KMS-11 (cell line): ENCODE measurements around the gene KLHL5.
"Not testable (repeated sequence)": the region's sequence is repeated elsewhere in the genome, so short reads cannot be mapped to it uniquely, and the experiment has no call there.

Experiments
- H2AFZ ChIP-seq: fragments of 200-600 bp; sonication (generic); 2 replicates; pipeline ENCODE4 v1.6.1; 2016; ENCODE audit warnings: antibody characterized with exemption, mixed run types, low read depth
- H3K27ac ChIP-seq: fragments of 200-600 bp; sonication (generic); 2 replicates; pipeline ENCODE4 v1.6.1; 2016; ENCODE audit warnings: mild to moderate bottlenecking, mixed run types
- H3K27me3 ChIP-seq: fragments of 200-600 bp; sonication (generic); 2 replicates; pipeline ENCODE4 v1.6.1; 2017; ENCODE audit warnings: mild to moderate bottlenecking, low read depth, mixed run types, moderate library complexity; ENCODE audit not compliant: insufficient read depth
- H3K36me3 ChIP-seq: fragments of 200-600 bp; sonication (generic); 2 replicates; pipeline ENCODE4 v1.6.1; 2017; ENCODE audit warnings: mild to moderate bottlenecking, mixed run types; ENCODE audit not compliant: insufficient read depth
- H3K4me1 ChIP-seq: fragments of 200-600 bp; sonication (generic); 2 replicates; pipeline ENCODE4 v1.6.1; 2016; ENCODE audit warnings: mild to moderate bottlenecking, low read depth, mixed run types; ENCODE audit not compliant: poor library complexity, severe bottlenecking
- H3K4me2 ChIP-seq: fragments of 200-600 bp; sonication (generic); 2 replicates; pipeline ENCODE4 v1.7.0; 2016; ENCODE audit warnings: mild to moderate bottlenecking, mixed run types
- H3K4me3 ChIP-seq: fragments of 200-600 bp; sonication (generic); IDR thresholded peaks from 2 replicates; pipeline ENCODE4 v1.6.1; 2017; ENCODE audit warnings: low read depth, low read length, mixed read lengths; ENCODE audit not compliant: insufficient read depth
- H3K79me2 ChIP-seq: fragments of 200-600 bp; sonication (generic); 2 replicates; pipeline ENCODE4 v1.6.1; 2016; ENCODE audit warnings: low read depth, mixed run types; ENCODE audit not compliant: insufficient read depth
- H3K9ac ChIP-seq: fragments of 200-600 bp; sonication (generic); 2 replicates; pipeline ENCODE4 v1.6.1; 2016; ENCODE audit warnings: mild to moderate bottlenecking, mixed run types
- H4K20me1 ChIP-seq: fragments of 200-600 bp; sonication (generic); 2 replicates; pipeline ENCODE4 v1.6.1; 2016; ENCODE audit warnings: mild to moderate bottlenecking, mixed run types; ENCODE audit not compliant: insufficient read depth
- TF ChIP-seq, protein P1 (sequence below): fragments of 200-600 bp; sonication (generic); conservative IDR thresholded peaks from 2 replicates; pipeline ENCODE4 v1.6.1; 2017; ENCODE audit warnings: low read depth, mild to moderate bottlenecking, antibody characterized with exemption, low read length, moderate library complexity, mixed read lengths

Gene KLHL5

DNA sequence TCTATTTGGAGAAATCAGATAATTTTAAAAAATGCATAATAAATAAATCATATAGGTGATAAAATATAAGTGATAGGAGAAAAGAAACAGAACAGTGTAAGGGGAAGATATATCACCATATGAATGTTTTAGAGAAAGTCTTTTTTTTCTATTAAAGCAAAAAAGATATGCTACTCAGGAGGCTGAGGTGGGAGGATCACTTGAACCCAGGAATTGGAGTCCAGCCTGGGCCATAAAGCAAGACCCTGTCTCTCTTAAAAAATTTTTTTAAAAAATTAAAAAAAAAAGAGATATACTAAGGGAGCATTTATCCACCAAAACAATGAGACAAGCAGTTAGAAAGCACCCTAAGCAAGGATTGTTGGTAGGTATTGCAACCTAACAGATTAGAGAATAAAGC is 35.9 kb upstream of the KLHL5 start:
- Histone ChIP-seq H3K4me3 (no peak overlapping the region), H2AFZ (no peak overlapping the region), H3K27ac (no peak overlapping the region), H3K36me3 (no peaks in the 10 kb centered on the region), H3K9ac (no peak overlapping the region), H3K4me1 (no peaks in the 10 kb centered on the region), H4K20me1 (no peaks in the 10 kb centered on the region), H3K4me2 (no peak overlapping the region), H3K27me3 (no peaks in the 10 kb centered on the region), H3K79me2 (no peaks in the 10 kb centered on the region)
- TF ChIP-seq, protein P1, sequence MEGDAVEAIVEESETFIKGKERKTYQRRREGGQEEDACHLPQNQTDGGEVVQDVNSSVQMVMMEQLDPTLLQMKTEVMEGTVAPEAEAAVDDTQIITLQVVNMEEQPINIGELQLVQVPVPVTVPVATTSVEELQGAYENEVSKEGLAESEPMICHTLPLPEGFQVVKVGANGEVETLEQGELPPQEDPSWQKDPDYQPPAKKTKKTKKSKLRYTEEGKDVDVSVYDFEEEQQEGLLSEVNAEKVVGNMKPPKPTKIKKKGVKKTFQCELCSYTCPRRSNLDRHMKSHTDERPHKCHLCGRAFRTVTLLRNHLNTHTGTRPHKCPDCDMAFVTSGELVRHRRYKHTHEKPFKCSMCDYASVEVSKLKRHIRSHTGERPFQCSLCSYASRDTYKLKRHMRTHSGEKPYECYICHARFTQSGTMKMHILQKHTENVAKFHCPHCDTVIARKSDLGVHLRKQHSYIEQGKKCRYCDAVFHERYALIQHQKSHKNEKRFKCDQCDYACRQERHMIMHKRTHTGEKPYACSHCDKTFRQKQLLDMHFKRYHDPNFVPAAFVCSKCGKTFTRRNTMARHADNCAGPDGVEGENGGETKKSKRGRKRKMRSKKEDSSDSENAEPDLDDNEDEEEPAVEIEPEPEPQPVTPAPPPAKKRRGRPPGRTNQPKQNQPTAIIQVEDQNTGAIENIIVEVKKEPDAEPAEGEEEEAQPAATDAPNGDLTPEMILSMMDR, result no peak

DNA sequence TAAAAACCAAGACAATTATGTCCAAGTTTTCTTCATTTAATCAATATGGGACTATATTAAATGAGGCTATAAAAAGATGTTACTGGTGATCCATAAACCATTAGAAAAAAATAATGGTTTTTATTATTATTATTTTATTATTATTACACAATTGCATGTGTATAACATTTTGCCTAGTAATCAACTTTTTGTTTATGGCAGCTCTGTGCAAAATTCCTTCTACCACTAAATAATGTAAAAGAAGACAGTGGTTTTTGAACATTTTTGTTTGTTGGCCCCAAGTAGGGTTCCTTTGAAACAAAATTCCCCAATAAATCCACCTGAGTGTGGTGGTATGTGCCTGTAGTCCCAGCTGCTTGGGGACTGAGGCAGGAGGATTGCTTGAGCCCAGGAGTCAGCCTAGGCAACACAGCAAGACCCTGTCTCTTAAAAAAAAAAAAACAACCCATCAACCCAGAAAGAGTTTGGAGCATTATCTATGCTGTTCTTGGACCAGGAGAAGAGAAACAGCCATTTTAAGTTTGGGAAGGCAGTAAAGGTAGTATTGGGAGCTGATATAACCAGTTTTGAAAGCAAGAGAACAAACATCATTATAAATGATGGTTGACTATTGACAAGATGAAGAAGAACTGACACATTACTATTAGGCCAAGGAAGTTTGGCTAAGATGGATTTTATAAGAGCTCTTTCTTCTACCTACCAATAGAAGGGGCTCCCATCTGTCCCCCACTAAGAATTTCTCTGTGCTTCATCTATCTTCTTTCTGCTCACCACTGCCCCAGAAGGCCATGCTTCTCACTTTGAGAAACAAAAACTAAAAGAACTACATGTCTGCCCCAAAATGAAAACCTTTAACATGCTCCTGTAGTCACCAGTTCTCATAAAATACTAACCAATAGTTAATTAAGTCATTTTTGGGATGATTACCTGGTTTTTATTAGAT is 32.0 kb upstream of the KLHL5 start:
- no peak overlapping the region for H2AFZ ChIP-seq
- H3K4me3 ChIP-seq, result no peak overlapping the region
- H3K27me3 ChIP-seq, result no peaks in the 10 kb centered on the region
- H3K9ac ChIP-seq, result no peak overlapping the region
- no peaks in the 10 kb centered on the region for H3K4me1 ChIP-seq
- H3K36me3 ChIP-seq, result no peaks in the 10 kb centered on the region
- H3K79me2 ChIP-seq, result no peaks in the 10 kb centered on the region
- TF ChIP-seq, protein P1, result no peak
- no peaks in the 10 kb centered on the region for H4K20me1 ChIP-seq
- H3K4me2 ChIP-seq, result no peak overlapping the region
- H3K27ac ChIP-seq, result no peak overlapping the region

DNA sequence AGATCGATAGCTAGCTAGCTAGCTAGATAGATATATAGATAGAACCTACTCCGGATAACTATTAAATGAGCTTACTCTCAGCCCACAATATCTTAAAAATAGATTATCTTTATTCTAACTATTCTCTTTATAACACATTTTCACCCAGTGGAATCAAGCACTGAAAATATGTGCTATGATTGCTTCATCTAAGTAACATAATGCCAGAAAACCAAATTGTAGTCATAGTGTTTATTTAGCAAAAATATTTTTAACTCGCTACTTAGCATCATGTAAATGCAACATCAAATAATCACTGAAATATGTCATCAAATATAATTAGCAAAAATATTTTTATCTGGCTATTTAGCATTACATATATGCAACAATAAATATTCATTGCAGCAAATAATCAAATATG is 31.3 kb upstream of the KLHL5 start:
- Histone ChIP-seq H3K4me2 (no peak overlapping the region), H3K4me3 (no peak overlapping the region), H4K20me1 (no peaks in the 10 kb centered on the region), H3K36me3 (no peaks in the 10 kb centered on the region), H3K27me3 (no peaks in the 10 kb centered on the region), H3K9ac (no peak overlapping the region), H3K79me2 (no peaks in the 10 kb centered on the region), H2AFZ (no peak overlapping the region), H3K4me1 (no peaks in the 10 kb centered on the region), H3K27ac (no peak overlapping the region)
- TF ChIP-seq, protein P1, result no peak

- H2AFZ ChIP-seq, H3K36me3 ChIP-seq, H3K27ac ChIP-seq, H3K4me3 ChIP-seq, H3K4me1 ChIP-seq, H3K4me2 ChIP-seq, H3K27me3 ChIP-seq, H3K9ac ChIP-seq, H3K79me2 ChIP-seq, H4K20me1 ChIP-seq: not testable (repeated sequence)
Measured at GRCh38 chr4:39031590-39032020, 30.4 kb upstream of the KLHL5 start.
